Hepatocyte (in vitro differentiated cells): ENCODE measurements around the gene TCF4. TPM values are rescaled to one million over a fixed set of nuclear protein-coding genes. Genes with fewer than 3 reads are reported as not detected.

ENCODE experiments used
- DNase-seq: peaks from one replicate; pipeline ENCODE4 v3.0.0-alpha.2; 2016; ENCODE audit warnings: low spot score
- H2AFZ ChIP-seq: fragments of 200-600 bp; sonication (generic); 2 replicates; pipeline ENCODE4 v1.6.0; 2016; ENCODE audit warnings: antibody characterized with exemption, mild to moderate bottlenecking
- H3K27ac ChIP-seq: fragments of 200-600 bp; sonication (generic); 2 replicates; pipeline ENCODE4 v1.5.1; 2016; ENCODE audit warnings: mild to moderate bottlenecking
- H3K27me3 ChIP-seq: fragments of 200-600 bp; sonication (generic); 2 replicates; pipeline ENCODE4 v1.6.1; 2016
- H3K36me3 ChIP-seq: fragments of 200-600 bp; sonication (generic); replicated peaks from 2 replicates; pipeline ENCODE4 v1.5.1; 2016; ENCODE audit warnings: low read depth; ENCODE audit not compliant: insufficient read depth
- H3K4me1 ChIP-seq: fragments of 200-600 bp; sonication (generic); 2 replicates; pipeline ENCODE4 v1.5.1; 2016; ENCODE audit warnings: mild to moderate bottlenecking, moderate library complexity; ENCODE audit not compliant: insufficient read depth
- H3K4me2 ChIP-seq: fragments of 200-600 bp; sonication (generic); 2 replicates; pipeline ENCODE4 v1.6.0; 2016
- H3K4me3 ChIP-seq: fragments of 200-600 bp; sonication (generic); 2 replicates; pipeline ENCODE4 v1.5.1; 2016; ENCODE audit warnings: mild to moderate bottlenecking
- H3K79me2 ChIP-seq: fragments of 200-600 bp; sonication (generic); 2 replicates; pipeline ENCODE4 v1.6.0; 2017; ENCODE audit warnings: mild to moderate bottlenecking
- H3K9me2 ChIP-seq: fragments of 200-600 bp; sonication (generic); replicated peaks from 2 replicates; pipeline ENCODE4 v1.6.0; 2017; ENCODE audit warnings: mild to moderate bottlenecking; ENCODE audit not compliant: insufficient read depth
- H3K9me3 ChIP-seq: fragments of 200-600 bp; sonication (generic); 2 replicates; pipeline ENCODE4 v1.5.1; 2016; ENCODE audit warnings: low read depth, mild to moderate bottlenecking
- H4K20me1 ChIP-seq: fragments of 200-600 bp; sonication (generic); 2 replicates; pipeline ENCODE4 v1.6.0; 2016; ENCODE audit warnings: mild to moderate bottlenecking; ENCODE audit not compliant: insufficient read depth, poor library complexity, severe bottlenecking
- CTCF ChIP-seq: fragments of 200-600 bp; sonication (generic); IDR thresholded peaks from 2 replicates; pipeline ENCODE4 v1.5.1; 2016; ENCODE audit warnings: antibody characterized with exemption, mild to moderate bottlenecking; ENCODE audit not compliant: poor library complexity
- EZH2 ChIP-seq: fragments of 200-600 bp; sonication (generic); IDR thresholded peaks from 2 replicates; pipeline ENCODE4 v1.6.1; 2016; ENCODE audit warnings: antibody characterized with exemption, mild to moderate bottlenecking, borderline replicate concordance
- EZH2phosphoT487 ChIP-seq: fragments of 200-600 bp; sonication (generic); IDR thresholded peaks from one replicate; pipeline ENCODE4 v1.6.1; 2018; ENCODE audit warnings: antibody characterized with exemption, mild to moderate bottlenecking, low read depth, moderate library complexity; ENCODE audit not compliant: unreplicated experiment, severe bottlenecking
- WGBS: methylation state at CpG from one replicate; pipeline ENCODE4 v1.1.6; 2016; ENCODE audit warnings: low lambda C conversion rate; ENCODE audit errors: missing lambda C conversion rate; 5-methylcytosine and 5-hydroxymethylcytosine counted together
- polyA plus RNA-seq: library from polyadenylated mRNA; unstranded; fragments of >200 nt; fragmentation: Nextera tagmentation; extraction: Ambion mirVana; gene quantifications from 2 replicates; pipeline ENCODE4 v1.2.1, GENCODE V29; 2016
- total RNA-seq: library from RNA; depleted of rRNA; stranded (reverse); fragments of >200 nt; gene quantifications from 2 replicates; pipeline ENCODE4 v1.2.3, GENCODE V29; 2014

Gene TCF4
- total and polyA plus RNA-seq, 2 experiments from 2014 or later: 40.5 to 65.2 TPM

- no peaks in the 10 kb centered on the region for H4K20me1 ChIP-seq
- TF ChIP-seq CTCF (no peak), EZH2phosphoT487 (no peak)
- H2AFZ ChIP-seq: no peak overlapping the region
- no peaks in the 10 kb centered on the region for H3K9me3 ChIP-seq
- no peak for DNase-seq
- peaks cover 28% of the 10 kb centered on the region for H3K79me2 ChIP-seq
- no peaks in the 10 kb centered on the region for H3K36me3 ChIP-seq
- H3K27ac ChIP-seq: no peak overlapping the region
- no peaks in the 10 kb centered on the region for H3K27me3 ChIP-seq
- no peak overlapping the region for H3K4me3 ChIP-seq
- H3K4me1 ChIP-seq: no peaks in the 10 kb centered on the region
- 80% methylated on average over 2 of the region's 2 CpGs for WGBS
- no peaks in the 10 kb centered on the region for H3K9me2 ChIP-seq
- no peak overlapping the region for H3K4me2 ChIP-seq
Observed at GRCh38 chr18:55465313-55465712, 122.7 kb downstream of the TCF4 start.

- no peak for TF ChIP-seq EZH2
- no peak for TF ChIP-seq CTCF
- TF ChIP-seq EZH2phosphoT487: no peak
- WGBS: 97% methylated on average over 4 of the region's 4 CpGs
- no peaks in the 10 kb centered on the region for H3K36me3 ChIP-seq
- no peaks in the 10 kb centered on the region for H3K27me3 ChIP-seq
- H2AFZ ChIP-seq: no peak overlapping the region
- no peaks in the 10 kb centered on the region for H4K20me1 ChIP-seq
- H3K9me3 ChIP-seq: no peaks in the 10 kb centered on the region
- H3K4me1 ChIP-seq: no peaks in the 10 kb centered on the region
- peaks cover 21% of the 10 kb centered on the region for H3K79me2 ChIP-seq
- no peak overlapping the region for H3K4me2 ChIP-seq
- no peak for DNase-seq
- no peaks in the 10 kb centered on the region for H3K9me2 ChIP-seq
- H3K27ac ChIP-seq: no peak overlapping the region
- H3K4me3 ChIP-seq: no peak overlapping the region
Observed at GRCh38 chr18:55464581-55464980, 123.4 kb downstream of the TCF4 start.

- no peak overlapping the region for H3K4me2 ChIP-seq
- no peaks in the 10 kb centered on the region for H4K20me1 ChIP-seq
- TF ChIP-seq CTCF (no peak), EZH2 (no peak), EZH2phosphoT487 (no peak)
- peaks cover 17% of the 10 kb centered on the region for H3K79me2 ChIP-seq
- H3K36me3 ChIP-seq: no peaks in the 10 kb centered on the region
- no peak overlapping the region for H2AFZ ChIP-seq
- no peaks in the 10 kb centered on the region for H3K9me3 ChIP-seq
- WGBS: 81% methylated on average over 1 of the region's 1 CpG
- no peak for DNase-seq
- no peak overlapping the region for H3K4me3 ChIP-seq
- H3K27me3 ChIP-seq: no peaks in the 10 kb centered on the region
- no peaks in the 10 kb centered on the region for H3K9me2 ChIP-seq
- no peaks in the 10 kb centered on the region for H3K4me1 ChIP-seq
- H3K27ac ChIP-seq: no peak overlapping the region
Observed at GRCh38 chr18:55462652-55463051, 125.3 kb downstream of the TCF4 start.

- DNase-seq: no peak
- no peak overlapping the region for H2AFZ ChIP-seq
- no peak overlapping the region for H3K4me2 ChIP-seq
- H3K9me3 ChIP-seq: no peaks in the 10 kb centered on the region
- H3K9me2 ChIP-seq: no peaks in the 10 kb centered on the region
- no peak overlapping the region for H3K27ac ChIP-seq
- H3K79me2 ChIP-seq: peaks cover 10% of the 10 kb centered on the region
- H3K4me3 ChIP-seq: no peak overlapping the region
- H3K36me3 ChIP-seq: no peaks in the 10 kb centered on the region
- 82% methylated on average over 4 of the region's 4 CpGs for WGBS
- no peaks in the 10 kb centered on the region for H4K20me1 ChIP-seq
- H3K4me1 ChIP-seq: no peaks in the 10 kb centered on the region
- no peak for TF ChIP-seq EZH2
- TF ChIP-seq CTCF: no peak
- no peak for TF ChIP-seq EZH2phosphoT487
- H3K27me3 ChIP-seq: no peaks in the 10 kb centered on the region
Observed at GRCh38 chr18:55461848-55462247, 126.1 kb downstream of the TCF4 start.
